Superior temporal gyrus (tissue), 1 donor: ENCODE data around the gene DCAF7.

ENCODE experiments used
- DNase-seq: peaks from one replicate; pipeline ENCODE4 v3.0.0-alpha.2; 2016; ENCODE audit errors: extremely low spot score

DCAF7 gene

DNA sequence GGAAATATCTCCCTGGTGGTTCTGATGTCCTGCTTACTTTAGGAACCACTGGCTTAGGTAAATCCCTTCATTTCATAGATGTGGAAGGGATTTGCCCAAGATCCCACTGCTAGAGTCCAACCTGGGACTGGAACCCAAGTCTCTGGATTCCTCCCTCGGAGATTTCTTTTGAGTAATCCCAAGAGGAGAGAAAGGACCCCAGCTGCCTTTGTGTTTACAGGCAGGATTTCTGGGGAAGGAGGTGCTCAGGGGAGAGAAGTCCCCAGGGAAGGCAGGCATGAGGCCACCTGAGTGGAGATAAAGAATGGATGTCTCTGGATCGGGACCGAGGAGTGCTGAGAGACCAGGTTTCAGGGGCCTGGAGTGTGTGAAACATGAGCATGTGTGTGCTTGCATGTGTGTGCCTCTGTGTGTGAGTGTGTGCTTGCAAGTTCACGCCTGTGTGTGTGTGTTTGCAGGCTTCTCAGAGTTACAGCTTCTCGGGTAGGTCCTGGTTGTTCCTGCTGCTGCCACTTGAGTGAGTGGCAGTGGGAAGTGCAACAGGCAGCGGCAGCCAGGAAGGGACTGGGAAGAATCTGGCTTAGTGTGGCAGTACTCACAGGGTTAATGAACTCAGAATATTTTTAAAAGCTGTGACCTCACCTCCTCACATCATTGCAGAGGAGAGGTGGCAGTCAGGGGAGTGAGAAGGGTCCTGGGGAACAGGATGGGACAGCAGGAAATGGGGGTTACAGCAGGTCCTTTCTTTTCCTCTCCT is 24.9 kb upstream of the DCAF7 start:
- no peak for DNase-seq

GRCh38 chr17:63526861-63527260 is 23.4 kb upstream of the DCAF7 start:
- DNase-seq: no peak

- no peak for DNase-seq
These were observed 22.1 kb upstream of the DCAF7 start for GRCh38 chr17:63528183-63528582.

- DNase-seq: no peak
These were observed 20.3 kb upstream of the DCAF7 start for GRCh38 chr17:63529711-63530556.

- no peak for DNase-seq
These were observed 19.7 kb upstream of the DCAF7 start for GRCh38 chr17:63530557-63531021.

- DNase-seq: no peak
These were observed 19.0 kb upstream of the DCAF7 start for GRCh38 chr17:63531022-63531965.

DNA sequence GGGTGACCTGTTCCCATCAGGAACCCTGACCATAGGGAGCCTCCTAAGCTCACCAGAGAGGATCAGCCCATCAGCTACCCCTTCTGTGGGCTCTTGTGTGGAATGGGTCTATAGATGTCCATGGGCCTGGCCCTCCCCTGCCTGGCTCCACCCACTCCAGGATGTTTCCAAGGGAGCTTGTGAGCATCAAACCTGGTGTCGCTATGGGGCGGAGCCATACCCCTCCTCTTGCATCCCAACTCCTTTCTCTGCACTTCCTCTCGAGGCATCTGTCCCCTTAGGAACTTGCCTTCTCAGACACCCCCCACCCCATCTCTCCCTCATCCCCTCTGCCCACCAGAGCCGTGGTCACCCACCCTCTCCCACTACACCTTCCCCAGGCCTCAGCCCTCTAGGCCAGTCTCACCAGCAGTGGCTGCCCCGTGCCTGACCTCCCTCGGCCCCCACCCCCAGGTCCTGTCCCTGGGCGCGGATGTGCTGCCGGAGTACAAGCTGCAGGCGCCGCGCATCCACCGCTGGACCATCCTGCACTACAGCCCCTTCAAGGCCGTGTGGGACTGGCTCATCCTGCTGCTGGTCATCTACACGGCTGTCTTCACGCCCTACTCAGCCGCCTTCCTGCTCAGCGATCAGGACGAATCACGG is 16.7 kb upstream of the DCAF7 start:
- DNase-seq: no peak

DNA sequence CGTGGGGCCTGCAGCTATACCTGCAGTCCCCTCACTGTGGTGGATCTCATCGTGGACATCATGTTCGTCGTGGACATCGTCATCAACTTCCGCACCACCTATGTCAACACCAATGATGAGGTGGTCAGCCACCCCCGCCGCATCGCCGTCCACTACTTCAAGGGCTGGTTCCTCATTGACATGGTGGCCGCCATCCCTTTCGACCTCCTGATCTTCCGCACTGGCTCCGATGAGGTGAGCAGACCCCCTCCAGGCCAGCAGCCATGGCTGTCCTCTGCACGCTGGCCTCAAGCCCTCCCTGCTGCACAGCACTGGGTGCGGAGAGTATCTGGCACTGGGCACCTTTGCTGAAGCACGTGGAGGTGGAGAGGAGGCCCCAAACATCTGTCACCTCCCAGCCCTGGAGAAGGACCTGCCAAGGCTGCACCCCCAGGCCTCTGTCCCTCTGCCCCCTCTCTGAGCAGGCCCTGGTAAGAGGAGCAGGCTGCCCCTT is 16.2 kb upstream of the DCAF7 start:
- no peak for DNase-seq

DNA sequence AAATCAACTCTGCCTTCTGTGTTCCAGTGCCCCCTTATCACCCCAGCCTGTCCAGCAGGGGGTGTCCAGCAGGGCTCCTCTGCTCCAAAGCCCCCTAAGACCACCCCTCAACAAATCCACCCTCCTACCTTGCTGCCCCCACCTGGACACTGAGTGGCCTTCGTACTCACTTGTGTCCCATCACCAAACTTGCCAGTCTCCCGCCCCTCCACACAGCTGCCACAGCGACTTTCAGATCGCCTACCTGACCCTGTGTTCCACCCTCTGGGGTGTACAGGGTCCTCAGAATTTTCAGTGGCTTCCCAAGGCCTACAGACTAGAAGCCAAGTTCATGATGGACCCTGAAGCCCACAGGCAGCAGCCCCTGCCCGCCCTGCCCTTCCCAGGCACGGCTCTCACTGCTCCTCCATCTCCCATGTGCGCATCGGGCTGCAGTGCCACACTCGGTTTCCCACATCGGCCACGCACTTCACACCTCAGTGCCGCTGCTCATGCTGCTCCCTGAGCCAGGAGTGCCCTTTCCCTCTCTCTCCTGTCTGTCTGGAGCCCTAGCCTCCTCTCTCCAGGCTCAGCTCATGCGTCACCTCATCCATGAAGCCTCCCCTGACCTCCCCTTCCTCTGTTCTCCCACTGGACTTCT is 15.3 kb upstream of the DCAF7 start:
- no peak for DNase-seq

GRCh38 chr17:63535640-63536039 is 14.6 kb upstream of the DCAF7 start:
- no peak for DNase-seq

DNA sequence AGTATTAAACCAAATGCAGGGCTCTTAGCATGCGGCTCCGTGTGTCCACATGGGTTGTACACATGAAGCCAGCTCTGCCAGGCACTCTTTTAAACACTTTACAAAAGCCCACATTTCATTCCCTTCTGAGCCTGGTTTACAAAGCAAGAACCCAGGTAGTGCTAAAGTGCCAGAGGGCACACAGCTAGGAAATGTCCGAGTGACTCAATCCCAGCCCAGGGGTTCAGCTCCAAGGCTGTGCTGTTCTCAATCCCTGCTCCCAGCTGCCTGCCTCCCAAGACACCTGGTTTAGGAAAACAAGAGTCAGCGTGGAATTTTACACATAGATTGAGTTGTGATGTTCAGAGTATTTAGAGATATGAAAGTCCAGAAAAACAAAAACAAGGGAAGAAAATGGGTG is 13.3 kb upstream of the DCAF7 start:
- no peak for DNase-seq

DNA sequence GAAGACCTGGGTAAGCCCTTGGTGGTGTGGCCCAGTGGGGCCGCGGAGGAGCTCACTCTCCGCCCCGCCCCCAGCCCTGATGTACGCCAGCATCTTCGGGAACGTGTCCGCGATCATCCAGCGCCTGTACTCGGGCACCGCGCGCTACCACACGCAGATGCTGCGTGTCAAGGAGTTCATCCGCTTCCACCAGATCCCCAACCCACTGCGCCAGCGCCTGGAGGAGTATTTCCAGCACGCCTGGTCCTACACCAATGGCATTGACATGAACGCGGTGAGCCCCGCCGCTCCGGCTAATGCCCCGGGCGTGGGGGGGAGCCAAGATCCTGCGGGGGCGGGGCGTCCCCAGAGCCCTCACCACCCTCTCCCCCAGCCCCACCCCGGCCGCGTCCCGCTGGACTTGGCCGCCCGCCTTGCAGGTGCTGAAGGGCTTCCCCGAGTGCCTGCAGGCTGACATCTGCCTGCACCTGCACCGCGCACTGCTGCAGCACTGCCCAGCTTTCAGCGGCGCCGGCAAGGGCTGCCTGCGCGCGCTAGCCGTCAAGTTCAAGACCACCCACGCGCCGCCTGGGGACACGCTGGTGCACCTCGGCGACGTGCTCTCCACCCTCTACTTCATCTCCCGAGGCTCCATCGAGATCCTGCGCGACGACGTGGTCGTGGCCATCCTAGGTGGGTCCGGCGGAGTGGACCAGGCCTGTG is 12.1 kb upstream of the DCAF7 start:
- no peak for DNase-seq

DNA sequence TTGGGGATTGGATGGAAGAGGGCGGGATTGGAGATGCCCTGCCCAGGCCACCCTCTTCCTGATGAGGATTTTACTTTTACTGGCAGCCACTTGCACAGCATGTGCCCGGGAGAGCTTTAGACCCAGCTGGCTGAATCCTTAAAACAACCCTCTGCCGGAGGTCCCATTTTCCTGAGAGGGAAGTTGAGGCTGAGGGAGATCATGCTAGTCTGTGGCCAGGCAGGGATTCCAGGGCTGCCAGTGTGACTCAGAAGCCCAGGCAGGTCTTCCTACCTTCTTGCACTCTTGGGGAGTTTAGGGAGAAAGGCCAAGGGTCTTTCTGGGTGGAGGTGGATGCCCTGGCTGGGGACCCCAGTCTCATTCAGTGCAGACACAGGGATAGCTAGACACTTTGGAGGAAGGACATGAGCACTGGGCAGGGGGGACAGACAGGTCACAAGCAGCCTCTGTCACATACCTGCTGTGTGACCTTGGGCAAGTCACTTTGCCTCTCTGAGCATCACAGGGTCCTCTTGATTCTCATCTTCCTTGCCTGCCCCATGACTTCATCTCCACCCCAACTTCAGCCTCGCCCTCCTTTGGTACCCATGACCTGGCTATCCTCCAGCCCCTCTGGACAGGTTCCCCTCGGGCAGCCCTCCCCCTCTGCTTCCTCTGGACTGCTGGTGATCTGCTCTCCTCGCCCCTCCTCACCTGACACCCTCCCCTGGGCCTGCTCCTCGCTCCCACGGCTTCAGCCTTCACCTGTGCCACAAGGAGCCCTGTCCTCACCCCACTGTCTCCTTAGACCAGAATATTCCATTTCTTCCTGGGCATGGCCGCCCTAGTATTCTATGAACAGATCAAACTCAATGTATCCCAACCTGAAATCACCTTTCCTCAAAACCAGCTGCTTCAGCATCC is 11.3 kb upstream of the DCAF7 start:
- no peak for DNase-seq

- no peak for DNase-seq
These were observed 9.7 kb upstream of the DCAF7 start for GRCh38 chr17:63540590-63540989.

GRCh38 chr17:63542218-63542545 is 8.1 kb upstream of the DCAF7 start:
- DNase-seq: no peak

DNA sequence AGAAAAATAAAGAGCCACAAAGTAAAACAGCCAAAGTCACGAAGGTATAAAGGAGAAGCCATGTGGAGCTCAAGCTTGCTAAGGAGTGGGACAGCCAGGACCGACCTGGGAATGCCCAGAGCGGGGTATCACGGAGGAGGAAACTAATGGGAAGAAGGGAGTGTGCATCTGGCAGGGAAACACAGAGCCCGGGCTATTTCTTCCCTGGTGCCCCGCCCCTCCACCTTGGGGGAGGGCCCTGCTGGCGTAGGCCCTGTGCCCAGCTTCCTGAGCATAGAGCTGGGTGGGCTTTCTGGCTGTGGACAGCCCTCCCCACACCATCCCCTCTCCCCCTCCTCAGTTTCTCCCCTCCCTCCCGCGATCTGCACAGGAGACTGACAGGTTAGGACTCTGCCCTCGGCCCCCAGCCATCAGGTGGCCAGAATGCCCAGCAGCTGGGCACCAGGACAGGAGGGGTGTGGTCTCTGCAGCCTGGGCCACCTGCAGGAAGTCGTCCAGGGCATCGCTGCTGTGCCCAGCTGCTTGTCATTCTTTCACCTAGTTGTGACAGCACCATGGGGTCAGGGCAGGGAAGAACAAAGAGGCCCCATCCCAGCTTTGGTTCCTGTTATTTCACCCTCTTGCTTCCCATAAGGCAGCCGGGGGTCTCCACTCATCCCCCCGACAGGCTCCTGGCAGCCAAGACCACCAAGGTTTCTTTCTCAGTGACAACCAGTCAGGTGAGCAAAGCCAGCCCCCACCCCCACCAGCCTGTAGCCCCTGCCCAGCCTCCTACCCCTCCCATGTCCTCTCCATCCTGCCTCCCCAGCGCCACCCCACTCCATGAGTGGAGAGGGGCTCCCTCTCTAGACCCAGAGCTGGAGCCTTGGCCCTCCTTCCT is 7.1 kb upstream of the DCAF7 start:
- no peak for DNase-seq

- DNase-seq: no peak
These were observed 6.4 kb upstream of the DCAF7 start for GRCh38 chr17:63543822-63544420.
